Tibial artery (tissue), 4 donors: Measurements from ENCODE around the gene FRS2.

Experiments used
- DNase-seq, 2 donors: peaks; one replicate each; pipeline ENCODE4 v3.0.0-alpha.2; 2019
- H3K27ac ChIP-seq, 2 donors: fragments of 200-600 bp; sonication (generic) in 1 of 2; 1 replicate in 1 of 2; 2 replicates in 1 of 2; pipeline ENCODE4 v1.5.1; 2018 to 2019; ENCODE audit warnings: mild to moderate bottlenecking in 1 of 2
- H3K27me3 ChIP-seq, 2 donors: fragments of 200-600 bp; sonication (generic) in 1 of 2; one replicate each; pipeline versions ENCODE4 v1.5.1 to v1.6.0; 2016 to 2019
- H3K36me3 ChIP-seq, 3 donors: fragments of 200-600 bp; sonication (generic) in 2 of 3; one replicate each; pipeline ENCODE4 v1.5.1; 2016 to 2019; ENCODE audit warnings: mild to moderate bottlenecking in 2 of 3
- H3K4me1 ChIP-seq, 4 donors: fragments of 200-600 bp; sonication (generic) in 2 of 4; 1 replicate in 3 of 4; 2 replicates in 1 of 4; pipeline ENCODE4 v1.5.1; 2016 to 2019
- H3K4me3 ChIP-seq, 2 donors: fragments of 200-600 bp; sonication (generic) in 1 of 2; 1 replicate in 1 of 2; 2 replicates in 1 of 2; pipeline ENCODE4 v1.5.1; 2018 to 2019; ENCODE audit warnings: mild to moderate bottlenecking in 2 of 2
- H3K9me3 ChIP-seq, 3 donors: fragments of 200-600 bp; sonication (generic) in 1 of 3; one replicate each; pipeline ENCODE4 v1.5.1; 2016 to 2019
- intact Hi-C: fragments of 100-400 bp; cut with DNase I; formaldehyde crosslinking; loops from one replicate; pipeline ENCODE4 v1.15.0; 2023; ENCODE audit warnings: low total_unique reads
- TF ChIP-seq, protein P1 (sequence below), 2 experiments: fragments of 200-600 bp in 1 of 2; fragments of 450-650 bp in 1 of 2; IDR thresholded peaks; one replicate each; pipeline ENCODE4 v1.5.1; 2017 to 2019; ENCODE audit warnings: antibody characterized with exemption in 2 of 2, mild to moderate bottlenecking in 1 of 2, moderate library complexity in 1 of 2

FRS2 gene

DNA sequence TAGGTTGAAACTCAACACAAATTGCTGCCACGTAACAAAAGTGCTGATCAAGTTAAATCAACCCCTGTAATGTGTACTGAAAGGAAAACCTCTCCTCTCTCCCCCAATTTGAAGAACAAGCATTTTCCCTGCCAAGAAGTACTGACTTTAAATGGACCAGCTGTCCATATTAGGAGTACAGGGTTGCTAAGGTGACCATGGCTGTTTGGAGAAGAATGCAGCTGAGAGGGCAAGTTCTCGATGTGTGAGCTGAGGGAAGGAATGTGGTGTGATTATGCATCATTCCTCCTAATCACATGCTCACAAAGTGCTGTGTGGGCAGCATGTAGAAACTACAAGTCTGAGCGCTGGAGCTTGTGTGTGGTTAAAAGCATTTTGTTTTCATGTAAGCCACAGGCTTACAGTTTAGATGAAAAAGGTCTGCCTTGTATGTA is 64.2 kb downstream of the FRS2 start:
- peaks cover 0 to 4% (median 0%) of the 10 kb centered on the region in 3 donors for H3K36me3 ChIP-seq
- TF ChIP-seq, protein P1, sequence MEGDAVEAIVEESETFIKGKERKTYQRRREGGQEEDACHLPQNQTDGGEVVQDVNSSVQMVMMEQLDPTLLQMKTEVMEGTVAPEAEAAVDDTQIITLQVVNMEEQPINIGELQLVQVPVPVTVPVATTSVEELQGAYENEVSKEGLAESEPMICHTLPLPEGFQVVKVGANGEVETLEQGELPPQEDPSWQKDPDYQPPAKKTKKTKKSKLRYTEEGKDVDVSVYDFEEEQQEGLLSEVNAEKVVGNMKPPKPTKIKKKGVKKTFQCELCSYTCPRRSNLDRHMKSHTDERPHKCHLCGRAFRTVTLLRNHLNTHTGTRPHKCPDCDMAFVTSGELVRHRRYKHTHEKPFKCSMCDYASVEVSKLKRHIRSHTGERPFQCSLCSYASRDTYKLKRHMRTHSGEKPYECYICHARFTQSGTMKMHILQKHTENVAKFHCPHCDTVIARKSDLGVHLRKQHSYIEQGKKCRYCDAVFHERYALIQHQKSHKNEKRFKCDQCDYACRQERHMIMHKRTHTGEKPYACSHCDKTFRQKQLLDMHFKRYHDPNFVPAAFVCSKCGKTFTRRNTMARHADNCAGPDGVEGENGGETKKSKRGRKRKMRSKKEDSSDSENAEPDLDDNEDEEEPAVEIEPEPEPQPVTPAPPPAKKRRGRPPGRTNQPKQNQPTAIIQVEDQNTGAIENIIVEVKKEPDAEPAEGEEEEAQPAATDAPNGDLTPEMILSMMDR (IDR thresholded peaks at IDR 0.05), result no peak
- peak overlapping the region in 1 of 2 donors; percentile 5 for H3K4me3 ChIP-seq
- H3K27me3 ChIP-seq, result no peaks in the 10 kb centered on the region
- no peaks in the 10 kb centered on the region for H3K9me3 ChIP-seq
- peak; percentile 71 to 81 for DNase-seq
- intact Hi-C loops, result no loop called here
- H3K27ac ChIP-seq, result peak overlapping the region; percentile 57 to 58
- H3K4me1 ChIP-seq, result peaks cover 0 to 24% (median 10%) of the 10 kb centered on the region in 4 donors

GRCh38 chr12:69540987-69541386 is 70.8 kb downstream of the FRS2 start:
- intact Hi-C loops, result no loop called here
- Histone ChIP-seq H3K27ac (no peak overlapping the region), H3K27me3 (no peaks in the 10 kb centered on the region), H3K9me3 (no peaks in the 10 kb centered on the region), H3K4me1 (no peaks in the 10 kb centered on the region), H3K36me3 (no peaks in the 10 kb centered on the region), H3K4me3 (no peak overlapping the region)
- no peak for DNase-seq
- TF ChIP-seq, protein P1 (IDR thresholded peaks at IDR 0.05), result no peak

- Histone ChIP-seq H3K27ac (no peak overlapping the region), H3K4me1 (no peaks in the 10 kb centered on the region), H3K27me3 (no peaks in the 10 kb centered on the region), H3K36me3 (no peaks in the 10 kb centered on the region), H3K4me3 (no peak overlapping the region), H3K9me3 (no peaks in the 10 kb centered on the region)
- intact Hi-C loops, result no loop called here
- TF ChIP-seq, protein P1 (IDR thresholded peaks at IDR 0.05), result no peak
- no peak for DNase-seq
Observed at GRCh38 chr12:69544087-69544486, 73.9 kb downstream of the FRS2 start.

DNA sequence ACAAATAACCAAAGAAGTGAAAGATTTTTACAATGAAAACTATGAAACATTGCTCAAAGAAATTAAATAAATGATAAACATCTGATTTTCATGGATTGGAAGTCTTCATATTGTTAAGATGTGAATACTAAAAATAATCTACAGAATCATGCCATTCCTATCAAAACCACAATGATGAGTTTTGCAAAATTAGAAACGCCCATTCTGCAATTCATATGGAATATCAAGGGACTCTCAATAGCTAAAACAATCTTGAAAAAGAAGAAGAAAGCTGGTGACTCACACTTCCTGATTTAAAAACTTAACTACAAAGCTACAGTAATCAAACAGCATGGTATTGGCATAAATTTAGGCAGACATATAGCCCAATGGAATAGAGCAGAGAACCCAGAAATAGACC is 74.9 kb downstream of the FRS2 start:
- Histone ChIP-seq H3K27me3 (no peaks in the 10 kb centered on the region), H3K27ac (no peak overlapping the region), H3K4me3 (no peak overlapping the region), H3K4me1 (no peaks in the 10 kb centered on the region), H3K9me3 (no peaks in the 10 kb centered on the region), H3K36me3 (no peaks in the 10 kb centered on the region)
- TF ChIP-seq, protein P1 (IDR thresholded peaks at IDR 0.05), result no peak
- no peak for DNase-seq
- intact Hi-C loops, result no loop called here

DNA sequence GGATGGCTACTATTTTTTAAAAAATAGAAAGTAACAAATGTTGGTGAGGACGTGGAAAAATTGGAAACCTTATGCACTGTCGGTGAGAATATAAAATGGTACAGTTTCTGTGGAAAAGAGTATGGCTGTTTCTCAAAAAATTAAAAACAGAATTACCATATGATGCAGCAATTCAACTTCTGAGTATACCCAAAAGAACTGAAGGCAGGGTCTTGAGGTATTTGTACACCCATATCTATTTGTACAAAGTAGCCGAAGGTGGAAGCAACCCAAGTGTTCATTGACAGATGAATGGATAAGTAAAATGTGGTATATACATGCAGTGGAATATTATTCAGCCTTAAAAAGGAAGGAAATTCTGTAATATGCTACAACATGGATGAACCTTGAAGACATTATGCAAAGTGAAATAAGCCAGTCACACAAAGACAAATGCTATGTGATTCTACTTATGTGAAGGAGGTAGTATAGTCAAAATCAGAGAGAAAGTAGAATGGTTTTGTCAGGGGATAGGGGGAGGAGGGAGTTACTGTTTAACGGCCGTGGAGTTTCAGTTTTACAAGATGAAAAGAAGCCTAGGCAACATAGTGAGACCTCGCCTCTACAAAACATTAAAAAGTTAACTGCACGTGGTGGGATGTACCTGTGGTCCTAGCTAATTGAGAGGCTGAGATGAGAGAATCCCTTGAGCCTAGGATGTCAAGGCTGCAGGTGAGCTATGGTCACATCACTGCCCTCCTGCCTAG is 76.7 kb downstream of the FRS2 start:
- no peak for DNase-seq
- TF ChIP-seq, protein P1 (IDR thresholded peaks at IDR 0.05), result no peak
- Histone ChIP-seq H3K27me3 (no peaks in the 10 kb centered on the region), H3K27ac (no peak overlapping the region), H3K9me3 (no peaks in the 10 kb centered on the region), H3K36me3 (no peaks in the 10 kb centered on the region), H3K4me1 (no peaks in the 10 kb centered on the region), H3K4me3 (no peak overlapping the region)
- intact Hi-C loops, result no loop called here
